NCI-H2107 treated with DMSO at 0.1 percent for 48 hours (cell line): Measurements from ENCODE around the gene FAM47E.
A peak's percentile ranks its signal among the peaks of the same experiment; 100 is the strongest.

ENCODE experiments used
- DNase-seq: peaks from one replicate; lab custom pipeline; 2025; ENCODE audit not compliant: unreplicated experiment; lab: John Stamatoyannopoulos, UW

FAM47E gene

GRCh38 chr4:76251441-76252270 is at the start of gene FAM47E:
FAM47E (plus strand) TSS chr4:76251721; CDS start chr4:76251747, 26 bp downstream.
- no peak for DNase-seq

DNA sequence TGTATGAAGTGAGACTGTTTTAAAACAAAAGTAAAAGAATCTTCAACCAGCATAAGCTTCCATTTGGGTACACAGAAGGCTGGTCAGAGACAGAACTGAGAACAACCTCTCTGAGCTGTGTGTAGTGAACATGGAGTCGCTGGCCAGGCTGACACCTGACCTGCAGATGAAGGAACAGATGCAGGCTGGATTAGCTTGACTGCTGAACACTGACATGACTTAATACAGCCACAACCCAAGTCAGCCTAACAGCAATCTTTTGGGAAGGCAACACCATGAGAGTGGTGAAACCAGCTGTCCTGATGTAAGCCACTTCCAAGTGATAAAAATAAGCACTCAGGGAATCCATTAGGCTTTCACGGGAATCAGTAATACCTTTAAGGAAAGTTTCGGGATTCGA is 48.0 kb upstream of the FAM47E start:
- DNase-seq = no peak

DNA sequence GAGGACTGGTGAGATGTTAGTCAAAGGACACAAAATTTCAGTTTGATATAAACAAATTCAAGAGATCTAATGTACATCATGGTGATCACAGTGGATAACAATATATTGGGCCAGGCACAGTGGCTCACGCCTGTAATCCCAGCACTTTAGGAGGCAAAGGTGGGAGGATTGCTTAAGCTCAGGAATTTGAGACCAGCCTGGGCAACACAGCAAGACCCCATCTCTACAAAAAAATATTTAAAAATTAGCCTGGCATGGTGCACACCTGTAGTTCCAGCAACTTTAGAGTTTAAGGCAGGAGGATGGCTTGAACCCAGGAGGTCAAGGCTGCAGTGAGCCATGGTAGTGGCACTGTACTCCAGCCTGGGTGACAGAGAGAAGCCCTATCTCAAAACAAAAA is 46.6 kb upstream of the FAM47E start:
- no peak for DNase-seq

- no peak for DNase-seq
These were observed 46.0 kb upstream of the FAM47E start for GRCh38 chr4:76205476-76205875.

- DNase-seq = no peak
These were observed 45.1 kb upstream of the FAM47E start for GRCh38 chr4:76206222-76206942.

DNA sequence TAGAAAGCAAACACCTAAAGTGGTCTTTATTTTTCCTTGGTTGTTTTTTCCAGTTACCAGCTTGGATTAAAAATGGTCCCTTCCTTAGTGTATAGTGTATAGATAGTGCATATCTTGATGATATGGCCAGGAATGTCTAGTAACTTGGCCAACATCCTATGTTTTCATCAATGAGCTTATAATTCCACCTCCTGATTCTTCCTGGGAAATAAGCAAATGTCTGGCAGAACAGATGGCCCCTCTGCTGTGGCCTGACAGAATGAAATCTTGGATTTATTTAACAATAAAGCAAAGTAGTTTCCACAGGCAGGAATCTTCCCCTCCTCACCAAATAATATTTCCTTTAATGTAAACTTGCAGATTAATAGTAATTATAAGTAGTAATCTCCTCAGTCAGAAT is 44.0 kb upstream of the FAM47E start:
- DNase-seq = no peak

GRCh38 chr4:76208005-76208765 is 43.3 kb upstream of the FAM47E start:
- DNase-seq = no peak

GRCh38 chr4:76209881-76210280 is 41.6 kb upstream of the FAM47E start:
- DNase-seq = no peak

DNA sequence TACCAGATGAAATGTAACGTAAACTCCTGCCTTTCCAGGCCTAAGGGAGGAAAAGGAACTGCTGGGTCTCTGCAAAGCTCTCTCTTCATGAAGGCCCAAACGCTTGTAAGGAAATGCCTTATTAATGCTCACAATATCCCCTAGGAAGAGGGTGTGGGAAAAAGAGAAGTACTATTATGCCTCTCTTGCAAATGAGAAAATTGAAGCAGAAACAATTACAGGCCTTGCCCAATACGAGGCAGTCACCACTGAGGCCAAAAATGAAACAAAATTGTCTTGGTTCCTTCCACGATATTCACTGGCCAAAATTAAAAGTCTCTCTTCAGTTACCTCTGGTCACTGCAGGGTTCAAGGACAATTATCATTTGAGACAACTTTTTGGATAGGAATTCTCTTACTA is 41.1 kb upstream of the FAM47E start:
- no peak for DNase-seq

DNA sequence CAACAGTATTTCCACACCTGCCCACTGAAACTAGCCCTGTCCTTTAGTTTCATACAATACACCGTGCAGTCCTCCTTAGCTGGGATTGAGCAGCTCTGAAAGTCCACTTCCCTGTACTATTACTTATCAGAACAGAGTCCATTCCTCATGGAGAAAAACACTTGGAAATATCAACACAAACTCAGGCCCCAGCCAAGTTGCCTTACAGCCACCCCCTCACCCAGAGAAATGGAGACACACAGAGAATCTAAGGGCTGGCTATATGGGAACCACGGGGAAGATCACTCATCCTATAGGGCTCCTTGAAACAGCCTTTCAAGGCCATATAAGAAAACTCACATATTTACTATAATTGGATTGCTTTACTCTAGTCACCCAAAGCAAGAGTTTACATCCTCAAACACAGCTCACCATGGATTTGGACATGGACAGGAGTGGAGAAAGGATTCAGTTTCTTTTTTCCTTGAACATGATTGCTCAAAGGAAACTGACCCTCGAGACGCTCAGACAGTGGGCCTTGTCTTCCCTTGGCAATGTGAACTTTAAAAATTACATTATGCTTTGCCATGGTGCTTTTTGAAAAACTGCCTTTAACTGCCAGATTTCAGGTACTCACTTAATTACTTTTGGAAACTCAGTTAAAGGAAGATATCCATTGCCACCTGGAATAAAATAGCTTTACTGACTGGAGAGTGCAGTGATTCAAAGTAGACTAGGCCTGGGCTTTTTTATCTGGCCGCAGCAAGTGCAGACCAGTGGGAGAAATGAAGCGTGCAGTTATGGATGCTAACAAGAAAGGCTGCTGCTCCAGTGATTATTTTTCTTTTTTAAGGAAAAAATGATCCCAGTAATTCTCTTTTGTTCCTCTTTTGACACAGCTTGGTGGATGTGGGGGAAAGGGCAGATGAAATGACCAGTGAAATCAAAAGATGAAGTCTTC is 39.5 kb upstream of the FAM47E start:
- DNase-seq = no peak

- no peak for DNase-seq
These were observed 38.6 kb upstream of the FAM47E start for GRCh38 chr4:76212851-76213414.

GRCh38 chr4:76213415-76214176 is 37.9 kb upstream of the FAM47E start, which contains the start of gene SCARB2:
SCARB2 (minus strand) TSS chr4:76213824; CDS start chr4:76213543, 281 bp downstream.
- peak; percentile 22 for DNase-seq

DNA sequence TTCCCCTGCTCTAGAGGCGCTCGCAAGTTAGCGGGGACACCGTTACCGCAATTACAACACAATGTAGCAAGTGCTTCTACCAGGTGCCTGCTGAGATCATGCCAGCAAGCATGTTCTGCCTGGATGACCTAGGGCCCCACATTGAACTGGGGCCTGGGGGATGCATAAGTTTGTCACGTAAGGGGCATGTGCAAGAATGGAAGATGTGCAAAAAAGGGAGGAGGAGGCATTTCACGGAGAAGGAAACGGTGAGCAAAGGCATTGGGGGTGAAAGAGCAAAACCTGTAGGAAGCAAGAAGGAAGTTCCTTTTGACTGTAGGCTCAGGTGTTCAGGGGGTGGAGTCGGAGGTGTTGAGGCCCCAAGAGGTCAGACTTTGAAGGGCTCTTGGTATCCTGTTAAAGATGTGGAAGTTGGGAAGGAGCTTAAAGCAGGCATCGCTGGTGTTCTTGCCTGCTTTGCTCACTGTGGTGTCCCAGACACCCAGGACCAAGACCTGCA is 37.3 kb upstream of the FAM47E start:
- no peak for DNase-seq

GRCh38 chr4:76215077-76215476 is 36.4 kb upstream of the FAM47E start:
- no peak for DNase-seq

DNA sequence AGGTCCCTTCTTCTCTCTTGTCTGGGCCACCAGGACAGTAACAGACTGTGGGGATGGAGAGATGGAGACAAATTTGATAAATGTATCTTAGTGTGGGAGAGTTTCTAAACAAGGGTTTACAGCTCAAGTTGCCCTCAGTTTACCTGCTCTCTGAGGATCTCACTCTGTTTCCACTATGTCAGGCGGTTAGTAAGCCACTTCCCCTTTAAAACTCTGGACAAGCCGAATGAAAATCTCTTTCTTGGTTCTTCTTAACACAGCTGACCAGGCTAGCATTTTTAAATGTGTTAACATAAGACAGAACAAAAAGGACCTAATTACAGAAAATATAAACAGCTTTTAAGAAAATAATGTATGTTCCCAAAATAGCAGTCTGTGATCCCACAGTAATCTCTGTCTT is 35.0 kb upstream of the FAM47E start:
- DNase-seq = no peak

DNA sequence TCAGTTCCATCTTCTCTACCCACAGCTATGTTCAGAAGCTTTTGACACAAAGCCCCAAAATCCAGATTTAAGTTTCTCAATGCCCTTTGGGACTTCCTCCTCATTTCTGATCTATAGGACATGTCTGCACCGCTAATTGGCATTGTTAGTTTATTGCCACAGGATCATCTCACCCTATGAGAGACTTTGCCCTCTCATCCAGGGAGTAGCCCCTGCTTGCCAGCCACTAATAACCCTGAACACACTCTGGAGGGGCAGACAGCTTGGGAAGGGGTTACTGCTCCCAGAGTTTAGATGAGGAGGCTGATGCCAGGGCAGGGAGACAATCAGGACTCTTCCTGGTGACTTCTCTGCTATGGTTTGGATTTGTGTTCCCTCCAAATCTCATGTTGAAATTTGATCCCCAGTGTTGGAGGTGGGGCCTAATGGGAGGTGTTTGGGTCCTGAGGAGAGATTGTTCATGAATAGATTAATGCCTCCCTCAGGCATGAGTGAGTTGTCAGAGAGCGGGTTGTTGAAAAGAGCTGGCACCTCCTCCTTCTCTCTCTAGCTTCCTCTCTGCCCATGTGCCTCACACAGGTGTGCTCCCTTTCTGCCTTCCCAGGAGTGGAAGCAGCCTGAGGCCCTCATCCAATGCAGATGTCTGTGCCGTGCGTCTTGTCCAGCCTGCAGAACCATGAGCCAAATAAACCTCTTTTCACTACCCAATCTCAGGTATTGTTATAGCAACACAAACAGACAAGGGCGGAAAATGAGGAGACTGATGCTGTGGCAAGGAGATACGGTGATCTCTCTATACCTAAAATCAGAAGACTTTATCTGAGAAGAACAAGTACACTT is 34.3 kb upstream of the FAM47E start:
- no peak for DNase-seq

DNA sequence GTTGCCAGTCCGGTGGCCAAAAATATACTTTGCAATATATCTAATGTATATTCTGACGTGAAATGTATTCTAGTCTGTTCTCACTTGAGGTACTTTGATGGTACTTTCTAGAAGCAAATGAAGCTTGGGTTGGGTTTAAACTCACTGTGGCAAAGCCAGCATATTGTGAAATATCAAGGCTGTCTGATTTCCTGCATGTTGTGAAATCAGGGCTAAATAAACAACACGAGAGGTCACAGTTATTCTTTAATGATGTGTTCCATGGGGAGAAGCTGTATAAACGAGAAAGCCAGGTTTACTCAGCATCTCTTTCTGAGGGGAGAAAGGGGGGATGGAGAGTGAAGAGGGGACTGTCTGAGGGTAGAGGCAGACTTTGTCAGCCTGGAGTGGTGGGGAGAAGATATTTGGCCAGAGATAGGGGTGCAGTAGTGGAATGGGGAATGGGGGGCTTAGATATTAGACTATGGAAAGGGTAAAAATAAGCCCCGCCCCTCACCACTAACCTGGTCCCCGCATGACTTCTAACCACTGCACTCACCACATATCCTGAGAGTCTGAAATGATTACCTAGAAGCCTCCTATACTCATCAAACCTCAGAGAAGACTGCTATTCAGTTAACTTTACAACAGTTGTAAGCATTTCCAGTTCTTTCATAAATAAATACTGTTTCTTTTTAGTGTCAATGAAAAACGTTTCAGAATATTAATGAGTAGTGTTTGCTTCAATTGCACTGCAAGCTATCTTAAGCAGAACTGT is 32.0 kb upstream of the FAM47E start:
- DNase-seq = no peak

DNA sequence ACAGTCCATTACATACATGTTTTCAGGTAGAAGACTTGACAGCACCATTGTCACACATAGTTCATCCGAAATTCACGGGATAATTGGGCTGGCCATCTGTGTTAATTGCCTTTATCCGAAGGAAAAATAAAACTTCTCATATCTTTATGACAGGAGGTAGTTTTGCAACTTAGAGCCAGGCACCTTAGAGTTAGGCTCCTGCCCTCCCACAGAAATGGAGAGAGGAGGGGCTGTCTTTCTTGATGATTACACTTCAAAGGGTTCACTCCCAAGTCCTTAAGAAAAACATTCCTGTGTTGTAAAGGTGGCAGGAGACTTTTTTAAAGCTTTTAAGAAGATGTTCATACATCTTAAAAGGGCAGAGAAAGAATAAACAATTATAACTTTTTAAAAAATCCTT is 27.4 kb upstream of the FAM47E start:
- DNase-seq = no peak
